Measurements from ENCODE around the gene PI4K2B. TPM values are rescaled to one million over a fixed set of nuclear protein-coding genes. Genes with fewer than 3 reads are reported as not detected.
"Not testable (repeated sequence)": the region's sequence is repeated elsewhere in the genome, so short reads cannot be mapped to it uniquely, and the experiment has no call there.

The PI4K2B gene
- total RNA-seq, 2 experiments from 2014 or later = 42.2 to 55.2 TPM

DNA sequence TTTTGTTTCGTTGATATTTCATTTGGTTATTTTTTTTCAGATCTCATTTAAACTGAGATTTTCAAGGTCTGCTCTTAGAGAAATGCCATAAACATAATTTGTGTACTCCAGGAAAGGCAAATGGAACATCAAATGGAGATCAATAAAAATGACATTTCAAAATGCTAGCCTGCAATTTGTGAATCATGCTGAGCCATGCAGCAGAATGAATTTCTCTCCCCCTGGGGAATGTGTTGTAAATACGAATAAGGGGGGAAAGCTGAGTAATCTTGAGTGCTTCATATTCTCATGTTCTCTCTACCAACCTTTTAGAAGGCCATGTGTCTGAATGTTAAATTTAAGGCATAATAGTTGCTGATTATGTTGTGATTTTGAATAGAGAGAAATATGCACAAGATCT, 86.5 kb downstream of the PI4K2B start:
- CTCF ChIA-PET = interaction anchor here (1.0 to 3.6 kb wide), 6 partner anchors 9 to 47 kb away, joined by 3 to 24 read pairs (median 4); partner anchors contain the start of gene ZCCHC4
- H3K36me3 Mint-ChIP-seq = peaks cover 38% of the 10 kb centered on the region
- H3K27ac Mint-ChIP-seq = peak overlapping the region; percentile 88
- DNase-seq = no peak
- H3K4me1 Mint-ChIP-seq = peaks cover 44% of the 10 kb centered on the region
- no peaks in the 10 kb centered on the region for H3K27me3 Mint-ChIP-seq
- H3K9me3 Mint-ChIP-seq (ENCODE audit: low read depth) = no peaks in the 10 kb centered on the region
- ATAC-seq = no peak
- H3K4me3 Mint-ChIP-seq = no peak overlapping the region

DNA sequence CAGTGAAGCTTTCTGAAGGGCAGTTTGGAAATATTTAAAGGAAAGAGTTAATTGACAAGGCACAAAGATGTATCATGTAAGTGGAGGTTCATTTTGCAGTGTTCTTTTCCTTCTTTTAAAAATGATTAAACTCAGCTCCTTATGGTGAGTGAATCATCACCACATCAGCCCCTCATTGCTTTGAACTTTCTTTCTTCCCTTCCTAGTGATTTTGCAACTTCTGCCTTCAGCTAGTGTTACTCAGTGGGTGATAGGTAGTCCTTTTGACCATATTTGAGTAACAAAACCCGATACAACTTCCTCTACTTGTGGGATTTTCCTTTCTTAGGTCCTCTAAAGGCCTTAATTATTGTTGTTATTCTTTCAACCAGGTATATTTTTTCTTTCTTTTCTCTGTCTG, 86.9 kb downstream of the PI4K2B start:
- Mint-ChIP-seq H3K27ac (peak overlapping the region; percentile 88), H3K4me1 (peaks cover 41% of the 10 kb centered on the region), H3K9me3 (ENCODE audit: low read depth) (no peaks in the 10 kb centered on the region), H3K27me3 (no peaks in the 10 kb centered on the region), H3K4me3 (peak overlapping the region; percentile 62), H3K36me3 (peaks cover 35% of the 10 kb centered on the region)
- peak; percentile 86 for ATAC-seq
- CTCF ChIA-PET = interaction anchor here (1.0 to 3.6 kb wide), 6 partner anchors 9 to 46 kb away, joined by 3 to 24 read pairs (median 4); partner anchors contain the start of gene ZCCHC4
- DNase-seq = no peak

DNA sequence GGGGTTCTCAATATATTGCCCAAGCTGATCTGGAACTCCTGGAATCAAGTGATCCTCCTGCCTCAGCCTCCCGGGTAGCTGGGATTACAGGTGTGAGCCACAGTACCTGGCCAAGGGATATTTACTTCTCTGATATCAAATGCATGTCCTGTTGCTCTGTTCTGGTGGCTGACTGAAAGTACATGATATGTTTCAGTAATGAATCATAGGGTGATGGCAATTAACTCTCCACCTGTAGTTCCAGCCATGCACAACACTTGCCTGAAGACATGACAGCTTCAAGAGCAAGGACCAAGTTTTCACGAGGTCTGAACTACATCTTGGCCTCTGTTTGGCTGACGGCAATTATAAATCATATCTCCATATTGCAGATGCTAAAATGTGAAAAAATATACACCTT, 87.9 kb downstream of the PI4K2B start:
- no peak for DNase-seq
- no peak for ATAC-seq

DNA sequence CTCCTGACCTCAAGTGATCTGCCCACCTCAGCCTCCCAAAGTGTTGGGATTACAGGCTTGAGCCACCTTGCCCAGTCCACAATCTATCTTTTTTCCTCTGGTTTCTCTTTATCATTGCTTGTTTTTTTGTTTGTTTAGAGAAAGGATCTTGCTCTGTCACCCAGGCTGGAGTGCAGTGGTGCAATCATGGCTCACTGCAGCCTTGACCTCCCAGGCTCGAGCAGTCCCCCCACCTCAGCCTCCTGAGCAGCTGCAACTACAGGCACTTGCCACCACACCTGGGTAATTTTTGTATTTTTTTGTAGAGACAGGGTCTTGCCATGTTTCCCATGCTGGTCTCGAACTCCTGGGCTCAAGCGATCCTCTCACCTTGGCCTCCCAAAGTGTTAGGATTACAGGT, 94.6 kb downstream of the PI4K2B start:
- CTCF ChIA-PET = interaction anchor here (5.1 kb wide), 1 partner anchor 16 kb away, joined by 59 read pairs; the partner anchor contains the start of gene ZCCHC4
- H3K27me3 Mint-ChIP-seq; H3K36me3 Mint-ChIP-seq; DNase-seq; H3K27ac Mint-ChIP-seq; H3K4me3 Mint-ChIP-seq; H3K9me3 Mint-ChIP-seq (ENCODE audit: low read depth); ATAC-seq: not testable (repeated sequence)
- H3K4me1 Mint-ChIP-seq = peaks cover 19% of the 10 kb centered on the region

More for the DNA sequence above, 87.9 kb downstream of the PI4K2B start:
- no peak overlapping the region for H3K4me3 Mint-ChIP-seq
- H3K27ac Mint-ChIP-seq = peak overlapping the region; percentile 71
- H3K9me3 Mint-ChIP-seq (ENCODE audit: low read depth) = no peaks in the 10 kb centered on the region
- CTCF ChIA-PET = interaction anchor here (1.1 to 2.5 kb wide), 2 partner anchors 10 to 24 kb away, joined by 4 to 24 read pairs; partner anchors contain the start of gene ZCCHC4
- peaks cover 32% of the 10 kb centered on the region for H3K4me1 Mint-ChIP-seq
- no peaks in the 10 kb centered on the region for H3K27me3 Mint-ChIP-seq
- peaks cover 29% of the 10 kb centered on the region for H3K36me3 Mint-ChIP-seq

Other genes with a start within 250 kb of the PI4K2B start
- gene LGI2, start 203.1 kb upstream of the PI4K2B start, total RNA-seq = not detected
- 10 to 100 TPM; 12.9 TPM for gene SEPSECS, start 73.6 kb upstream of the PI4K2B start, total RNA-seq
- gene ZCCHC4, start 78.7 kb downstream of the PI4K2B start, total RNA-seq = 10 to 100 TPM; 11.1 to 13.8 TPM
- gene ANAPC4, start 143.2 kb downstream of the PI4K2B start, total RNA-seq = 10 to 100 TPM; 48.7 to 56.0 TPM

Measured in activated CD8-positive, alpha-beta memory T cell treated with anti-CD3 and anti-CD28 coated beads, Interleukin-2, amount 10 ng/mL, durations not matched to agents 7 days and 5 days (primary cell).